HFF-Myc (cell line): ENCODE results near the gene ZMYND12.

ENCODE experiments used
- DNase-seq: peaks from one replicate; pipeline ENCODE4 v3.0.0-alpha.2; 2011; ENCODE audit warnings: low read depth; ENCODE audit errors: extremely low read depth
- H3K4me3 ChIP-seq: replicated peaks from 2 replicates; pipeline ENCODE4 v1.5.1; 2011; ENCODE audit warnings: low read depth, mild to moderate bottlenecking, control low read depth, low read length
- CTCF ChIP-seq: IDR thresholded peaks from 2 replicates; pipeline ENCODE4 v1.5.1; 2012; ENCODE audit warnings: mild to moderate bottlenecking, low read depth, low read length, control low read depth; ENCODE audit errors: missing control alignments

The ZMYND12 gene

GRCh38 chr1:42414551-42415496, 41.0 kb downstream of the ZMYND12 start:
- DNase-seq, result no peak
- no peak overlapping the region for H3K4me3 ChIP-seq
- no peak for TF ChIP-seq CTCF

GRCh38 chr1:42403880-42404400, 51.9 kb downstream of the ZMYND12 start:
- DNase-seq, result no peak
- no peak overlapping the region for H3K4me3 ChIP-seq
- TF ChIP-seq CTCF, result no peak

- no peak overlapping the region for H3K4me3 ChIP-seq
- no peak for DNase-seq
- TF ChIP-seq CTCF, result no peak
Observed at GRCh38 chr1:42399315-42400100, 56.3 kb downstream of the ZMYND12 start.

- H3K4me3 ChIP-seq, result no peak overlapping the region
- DNase-seq, result no peak
- no peak for TF ChIP-seq CTCF
Observed at GRCh38 chr1:42392967-42393848, 62.6 kb downstream of the ZMYND12 start.

GRCh38 chr1:42392255-42392654, 63.6 kb downstream of the ZMYND12 start:
- no peak for DNase-seq
- TF ChIP-seq CTCF, result no peak
- no peak overlapping the region for H3K4me3 ChIP-seq

GRCh38 chr1:42386051-42386450, 69.8 kb downstream of the ZMYND12 start:
- no peak for DNase-seq
- no peak overlapping the region for H3K4me3 ChIP-seq

More at GRCh38 chr1:42386051-42386450, 69.8 kb downstream of the ZMYND12 start:
- no peak for TF ChIP-seq CTCF
